ENCODE results near the gene GTF2F2.

- no peak for TF ChIP-seq POLR2AphosphoS5 (IDR thresholded peaks at IDR 0.05; ENCODE audit: low read depth, low read length)
- TF ChIP-seq TCF7L2 (IDR thresholded peaks at IDR 0.05; ENCODE audit: low read depth, low read length) = no peak
- TF ChIP-seq, protein P1, sequence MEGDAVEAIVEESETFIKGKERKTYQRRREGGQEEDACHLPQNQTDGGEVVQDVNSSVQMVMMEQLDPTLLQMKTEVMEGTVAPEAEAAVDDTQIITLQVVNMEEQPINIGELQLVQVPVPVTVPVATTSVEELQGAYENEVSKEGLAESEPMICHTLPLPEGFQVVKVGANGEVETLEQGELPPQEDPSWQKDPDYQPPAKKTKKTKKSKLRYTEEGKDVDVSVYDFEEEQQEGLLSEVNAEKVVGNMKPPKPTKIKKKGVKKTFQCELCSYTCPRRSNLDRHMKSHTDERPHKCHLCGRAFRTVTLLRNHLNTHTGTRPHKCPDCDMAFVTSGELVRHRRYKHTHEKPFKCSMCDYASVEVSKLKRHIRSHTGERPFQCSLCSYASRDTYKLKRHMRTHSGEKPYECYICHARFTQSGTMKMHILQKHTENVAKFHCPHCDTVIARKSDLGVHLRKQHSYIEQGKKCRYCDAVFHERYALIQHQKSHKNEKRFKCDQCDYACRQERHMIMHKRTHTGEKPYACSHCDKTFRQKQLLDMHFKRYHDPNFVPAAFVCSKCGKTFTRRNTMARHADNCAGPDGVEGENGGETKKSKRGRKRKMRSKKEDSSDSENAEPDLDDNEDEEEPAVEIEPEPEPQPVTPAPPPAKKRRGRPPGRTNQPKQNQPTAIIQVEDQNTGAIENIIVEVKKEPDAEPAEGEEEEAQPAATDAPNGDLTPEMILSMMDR (IDR thresholded peaks at IDR 0.05) = no peak
- no peak for TF ChIP-seq SIN3A (IDR thresholded peaks at IDR 0.05; ENCODE audit: borderline replicate concordance, insufficient read depth, low read depth, low read length)
These were observed 87.8 kb downstream of the GTF2F2 start for GRCh38 chr13:45208132-45208531.

Measured in Panc1 (cell line).